ENCODE measurements around the gene NDUFB10. TPM values are rescaled to one million over a fixed set of nuclear protein-coding genes. Genes with fewer than 3 reads are reported as not detected.
A peak's percentile ranks its signal among the peaks of the same experiment; 100 is the strongest.

NDUFB10 gene
- total RNA-seq = 100 to 1,000 TPM; 172 to 215 (median 189) TPM

- no peaks in the 10 kb centered on the region for H3K27me3 ChIP-seq
- no peaks in the 10 kb centered on the region for H3K9me3 ChIP-seq
- TF ChIP-seq POLR2A (IDR thresholded peaks at IDR 0.05) = peak in 3 of 4 donors; percentile 73 to 92 (median 84)
- TF ChIP-seq, protein P1, sequence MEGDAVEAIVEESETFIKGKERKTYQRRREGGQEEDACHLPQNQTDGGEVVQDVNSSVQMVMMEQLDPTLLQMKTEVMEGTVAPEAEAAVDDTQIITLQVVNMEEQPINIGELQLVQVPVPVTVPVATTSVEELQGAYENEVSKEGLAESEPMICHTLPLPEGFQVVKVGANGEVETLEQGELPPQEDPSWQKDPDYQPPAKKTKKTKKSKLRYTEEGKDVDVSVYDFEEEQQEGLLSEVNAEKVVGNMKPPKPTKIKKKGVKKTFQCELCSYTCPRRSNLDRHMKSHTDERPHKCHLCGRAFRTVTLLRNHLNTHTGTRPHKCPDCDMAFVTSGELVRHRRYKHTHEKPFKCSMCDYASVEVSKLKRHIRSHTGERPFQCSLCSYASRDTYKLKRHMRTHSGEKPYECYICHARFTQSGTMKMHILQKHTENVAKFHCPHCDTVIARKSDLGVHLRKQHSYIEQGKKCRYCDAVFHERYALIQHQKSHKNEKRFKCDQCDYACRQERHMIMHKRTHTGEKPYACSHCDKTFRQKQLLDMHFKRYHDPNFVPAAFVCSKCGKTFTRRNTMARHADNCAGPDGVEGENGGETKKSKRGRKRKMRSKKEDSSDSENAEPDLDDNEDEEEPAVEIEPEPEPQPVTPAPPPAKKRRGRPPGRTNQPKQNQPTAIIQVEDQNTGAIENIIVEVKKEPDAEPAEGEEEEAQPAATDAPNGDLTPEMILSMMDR (IDR thresholded peaks at IDR 0.05) = peak; percentile 49 to 82 (median 61)
- intact Hi-C loops (cut with DNase I) = no loop called here
- DNase-seq = peak; percentile 45
- peaks cover 8 to 31% (median 14%) of the 10 kb centered on the region in 3 donors for H3K36me3 ChIP-seq
- peaks cover 25 to 58% (median 36%) of the 10 kb centered on the region in 3 donors for H3K4me1 ChIP-seq
- 0 to 1% methylated on average over 13 to 16 of the region's 79 CpGs for WGBS, 2 donors
- peak within 1 kb of the TSS; percentile 84 to 91 (median 88) for H3K27ac ChIP-seq
- H3K4me3 ChIP-seq = peak within 1 kb of the TSS; percentile 63 to 95 (median 72)
Measured at GRCh38 chr16:1959269-1960039, at the start of gene NDUFB10. Gene NDUFB10 (plus strand): TSS chr16:1959538. CDS start chr16:1959625, 87 bp downstream.

- peaks cover 0 to 56% (median 0%) of the 10 kb centered on the region in 4 donors for H3K27me3 ChIP-seq
- intact Hi-C loops (cut with DNase I) = no loop called here
- no peaks in the 10 kb centered on the region for H3K9me3 ChIP-seq
- TF ChIP-seq POLR2A (IDR thresholded peaks at IDR 0.05) = no peak
- TF ChIP-seq, protein P1 (IDR thresholded peaks at IDR 0.05) = no peak
- WGBS, 2 donors = 90% methylated on average over 6 of the region's 18 CpGs; no CpG with 5 or more reads in 1 of the 2 donors
- H3K36me3 ChIP-seq = peaks cover 0 to 6% (median 0%) of the 10 kb centered on the region in 3 donors
- H3K4me3 ChIP-seq = no peak overlapping the region
- no peak for DNase-seq
- H3K4me1 ChIP-seq = peaks cover 8 to 71% (median 15%) of the 10 kb centered on the region in 3 donors
- H3K27ac ChIP-seq = no peak overlapping the region
Measured at GRCh38 chr16:1909561-1910231, 49.6 kb upstream of the NDUFB10 start.

- 79 to 96% methylated on average over 6 to 22 of the region's 59 CpGs for WGBS, 2 donors
- peaks cover 0 to 63% (median 0%) of the 10 kb centered on the region in 4 donors for H3K27me3 ChIP-seq
- no peak overlapping the region for H3K4me3 ChIP-seq
- H3K27ac ChIP-seq = peak overlapping the region in 3 of 4 donors; percentile 30 to 88 (median 87)
- no peaks in the 10 kb centered on the region for H3K9me3 ChIP-seq
- H3K36me3 ChIP-seq = peaks cover 0 to 6% (median 0%) of the 10 kb centered on the region in 3 donors
- DNase-seq = no peak
- intact Hi-C loops (cut with DNase I) = no loop called here
- peaks cover 14 to 80% (median 28%) of the 10 kb centered on the region in 3 donors for H3K4me1 ChIP-seq
- no peak for TF ChIP-seq POLR2A (IDR thresholded peaks at IDR 0.05)
- TF ChIP-seq, protein P1 (IDR thresholded peaks at IDR 0.05) = no peak
Measured at GRCh38 chr16:1911467-1912214, 47.7 kb upstream of the NDUFB10 start.

DNA sequence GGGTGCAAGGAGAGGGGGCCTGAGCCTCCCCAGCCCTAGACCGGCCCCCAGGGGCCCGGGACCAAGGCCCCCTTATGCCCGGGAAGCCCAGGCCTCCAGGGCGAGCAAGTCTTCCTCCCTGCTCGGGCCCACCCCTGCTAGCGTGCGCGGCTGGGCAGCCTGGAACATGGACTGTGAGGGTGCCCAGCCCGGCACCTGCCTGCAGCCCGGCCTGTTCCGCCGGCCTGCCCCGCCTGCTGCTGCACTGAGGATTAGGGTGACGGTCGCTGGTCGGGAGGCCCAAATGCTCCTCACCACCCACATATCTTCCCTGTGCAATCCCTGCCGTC is 47.2 kb upstream of the NDUFB10 start:
- peaks cover 0 to 63% (median under 1%) of the 10 kb centered on the region in 4 donors for H3K27me3 ChIP-seq

More for the DNA sequence above, 47.2 kb upstream of the NDUFB10 start:
- no peaks in the 10 kb centered on the region for H3K9me3 ChIP-seq
- peak overlapping the region; percentile 9 to 88 (median 58) for H3K27ac ChIP-seq
- WGBS, 2 donors = 40 to 41% methylated on average over 6 to 9 of the region's 17 CpGs
- no peak overlapping the region for H3K4me3 ChIP-seq
- H3K36me3 ChIP-seq = peaks cover 0 to 6% (median 0%) of the 10 kb centered on the region in 3 donors
- no peak for DNase-seq
- intact Hi-C loops (cut with DNase I) = no loop called here
- peaks cover 16 to 80% (median 33%) of the 10 kb centered on the region in 3 donors for H3K4me1 ChIP-seq
- TF ChIP-seq, protein P1 (IDR thresholded peaks at IDR 0.05) = no peak
- no peak for TF ChIP-seq POLR2A (IDR thresholded peaks at IDR 0.05)

Data from esophagus squamous epithelium (tissue), 5 donors.